Mesenchymal stem cell (in vitro differentiated cells and primary cell): ENCODE measurements around the gene RASGRP4.

ENCODE experiments used
- DNase-seq: peaks from one replicate; pipeline ENCODE4 v3.0.0-alpha.2; 2013
- H2AFZ ChIP-seq: one replicate; pipeline ENCODE4 v1.6.1; 2013; ENCODE audit warnings: low read depth, mild to moderate bottlenecking, control low read depth, inconsistent platforms, low read length, moderate library complexity
- H2AK5ac ChIP-seq: 2 replicates; pipeline ENCODE4 v1.6.1; 2013; ENCODE audit warnings: low read length, moderate library complexity, mild to moderate bottlenecking, inconsistent platforms; ENCODE audit not compliant: severe bottlenecking
- H2BK120ac ChIP-seq: one replicate; pipeline ENCODE4 v1.6.1; 2013; ENCODE audit warnings: low read depth, mild to moderate bottlenecking, inconsistent platforms, low read length, moderate library complexity
- H2BK12ac ChIP-seq, 2 experiments: one replicate each; pipeline ENCODE4 v1.6.1; 2013; ENCODE audit warnings: inconsistent platforms in 2 of 2, low read length in 2 of 2, mild to moderate bottlenecking in 2 of 2, moderate library complexity in 2 of 2, control low read depth in 1 of 2
- H2BK15ac ChIP-seq: one replicate; pipeline ENCODE4 v1.6.1; 2013; ENCODE audit warnings: mild to moderate bottlenecking, low read depth, inconsistent platforms; ENCODE audit not compliant: poor library complexity, severe bottlenecking
- H2BK5ac ChIP-seq: 2 replicates; pipeline ENCODE4 v1.6.1; 2013; ENCODE audit warnings: low read depth, mild to moderate bottlenecking, low read length, control low read depth, inconsistent platforms; ENCODE audit not compliant: poor library complexity, severe bottlenecking
- H3K14ac ChIP-seq, 2 experiments: one replicate each; pipeline ENCODE4 v1.6.1; 2013; ENCODE audit warnings: inconsistent platforms in 2 of 2, low read length in 2 of 2, control low read depth in 1 of 2, mild to moderate bottlenecking in 1 of 2, moderate library complexity in 1 of 2
- H3K18ac ChIP-seq, 2 experiments: one replicate each; pipeline ENCODE4 v1.6.1; 2013; ENCODE audit warnings: inconsistent platforms in 2 of 2, low read length in 2 of 2, control low read depth in 1 of 2, low read depth in 1 of 2, mild to moderate bottlenecking in 1 of 2
- H3K23ac ChIP-seq, 2 experiments: one replicate each; pipeline ENCODE4 v1.6.1; 2013; ENCODE audit warnings: inconsistent platforms in 2 of 2, low read length in 2 of 2, mild to moderate bottlenecking in 2 of 2, moderate library complexity in 2 of 2, control low read depth in 1 of 2
- H3K27ac ChIP-seq: 2 replicates; pipeline ENCODE4 v1.5.1; 2013; ENCODE audit warnings: mild to moderate bottlenecking, moderate library complexity, low read length, control low read depth, inconsistent platforms; ENCODE audit not compliant: poor library complexity, severe bottlenecking
- H3K27me3 ChIP-seq, 2 experiments: 2 replicates each; pipeline versions ENCODE4 v1.6.1 to v1.7.0; 2013; ENCODE audit warnings: low read length in 2 of 2, mild to moderate bottlenecking in 2 of 2, moderate library complexity in 2 of 2, control low read depth in 1 of 2, inconsistent platforms in 1 of 2; ENCODE audit not compliant: control insufficient read depth in 1 of 2, insufficient read depth in 1 of 2
- H3K36me3 ChIP-seq, 2 experiments: 2 replicates each; pipeline versions ENCODE4 v1.6.1 to v1.7.0; 2013; ENCODE audit warnings: low read length in 2 of 2, control low read depth in 1 of 2, inconsistent platforms in 1 of 2, low read depth in 1 of 2, mild to moderate bottlenecking in 1 of 2; ENCODE audit not compliant: insufficient read depth in 2 of 2, control insufficient read depth in 1 of 2
- H3K4ac ChIP-seq, 2 experiments: one replicate each; pipeline ENCODE4 v1.6.1; 2013; ENCODE audit warnings: inconsistent platforms in 2 of 2, low read length in 2 of 2, mild to moderate bottlenecking in 2 of 2, moderate library complexity in 2 of 2, control low read depth in 1 of 2, low read depth in 1 of 2
- H3K4me1 ChIP-seq: 2 replicates; pipeline ENCODE4 v1.6.1; 2013; ENCODE audit warnings: low read depth, low read length, control low read depth; ENCODE audit not compliant: control insufficient read depth, insufficient read depth
- H3K4me2 ChIP-seq: 2 replicates; pipeline ENCODE4 v1.6.1; 2013; ENCODE audit warnings: low read length, mild to moderate bottlenecking, inconsistent platforms; ENCODE audit not compliant: poor library complexity, severe bottlenecking
- H3K4me3 ChIP-seq, 2 experiments: 2 replicates each; pipeline versions ENCODE4 v1.5.1 to v1.7.0; 2013; ENCODE audit warnings: low read length in 2 of 2, mild to moderate bottlenecking in 2 of 2, control low read depth in 1 of 2, low read depth in 1 of 2; ENCODE audit not compliant: insufficient read depth in 1 of 2
- H3K79me1 ChIP-seq: replicated peaks from 2 replicates; pipeline ENCODE4 v1.6.1; 2013; ENCODE audit warnings: mild to moderate bottlenecking, control low read depth, low read length, inconsistent platforms; ENCODE audit not compliant: poor library complexity, severe bottlenecking
- H3K9ac ChIP-seq: 2 replicates; pipeline ENCODE4 v1.7.0; 2013; ENCODE audit warnings: mild to moderate bottlenecking, low read length, moderate library complexity
- H3K9me3 ChIP-seq: 2 replicates; pipeline ENCODE4 v1.7.0; 2013; ENCODE audit warnings: mild to moderate bottlenecking, low read length; ENCODE audit not compliant: control insufficient read depth
- H4K8ac ChIP-seq: one replicate; pipeline ENCODE4 v1.6.1; 2013; ENCODE audit warnings: inconsistent platforms, mild to moderate bottlenecking, low read length, moderate library complexity
- H4K91ac ChIP-seq: one replicate; pipeline ENCODE4 v1.6.1; 2013; ENCODE audit warnings: mild to moderate bottlenecking, low read length, inconsistent platforms
- WGBS: methylation state at CpG from one replicate; pipeline ENCODE4 v1.1.7; 2013; ENCODE audit warnings: mixed read lengths; 5-methylcytosine and 5-hydroxymethylcytosine counted together

RASGRP4 gene

GRCh38 chr19:38389957-38390924 is 35.8 kb downstream of the RASGRP4 start:
- peak overlapping the region in 1 of 2 experiments; percentile 85 for H3K14ac ChIP-seq
- H3K4me3 ChIP-seq: peak overlapping the region; percentile 26 to 90
- peak overlapping the region; percentile 65 for H4K91ac ChIP-seq
- H3K79me1 ChIP-seq: peaks cover 20% of the 10 kb centered on the region
- no peak overlapping the region for H2BK5ac ChIP-seq
- H3K23ac ChIP-seq: peak overlapping the region in 1 of 2 experiments; percentile 14
- H3K18ac ChIP-seq: peak overlapping the region; percentile 40 to 88
- H3K27me3 ChIP-seq: peaks cover 0 to 3% of the 10 kb centered on the region in 2 experiments
- H2AFZ ChIP-seq: no peak overlapping the region
- peak overlapping the region; percentile 33 for H2AK5ac ChIP-seq
- H3K9me3 ChIP-seq: no peaks in the 10 kb centered on the region
- no peak for DNase-seq
- peaks cover 26 to 46% of the 10 kb centered on the region in 2 experiments for H3K36me3 ChIP-seq
- peaks cover 43% of the 10 kb centered on the region for H3K4me1 ChIP-seq
- peak overlapping the region; percentile 76 for H2BK120ac ChIP-seq
- peak overlapping the region in 1 of 2 experiments; percentile 65 for H3K4ac ChIP-seq
- peak overlapping the region; percentile 78 for H4K8ac ChIP-seq
- WGBS: 52% methylated on average over 20 of the region's 22 CpGs
- H2BK12ac ChIP-seq: peak overlapping the region; percentile 12 to 93
- H3K27ac ChIP-seq: peak overlapping the region; percentile 44
- H3K4me2 ChIP-seq: peak overlapping the region; percentile 49
- H2BK15ac ChIP-seq: peak overlapping the region; percentile 62
- H3K9ac ChIP-seq: peak overlapping the region; percentile 89

DNA sequence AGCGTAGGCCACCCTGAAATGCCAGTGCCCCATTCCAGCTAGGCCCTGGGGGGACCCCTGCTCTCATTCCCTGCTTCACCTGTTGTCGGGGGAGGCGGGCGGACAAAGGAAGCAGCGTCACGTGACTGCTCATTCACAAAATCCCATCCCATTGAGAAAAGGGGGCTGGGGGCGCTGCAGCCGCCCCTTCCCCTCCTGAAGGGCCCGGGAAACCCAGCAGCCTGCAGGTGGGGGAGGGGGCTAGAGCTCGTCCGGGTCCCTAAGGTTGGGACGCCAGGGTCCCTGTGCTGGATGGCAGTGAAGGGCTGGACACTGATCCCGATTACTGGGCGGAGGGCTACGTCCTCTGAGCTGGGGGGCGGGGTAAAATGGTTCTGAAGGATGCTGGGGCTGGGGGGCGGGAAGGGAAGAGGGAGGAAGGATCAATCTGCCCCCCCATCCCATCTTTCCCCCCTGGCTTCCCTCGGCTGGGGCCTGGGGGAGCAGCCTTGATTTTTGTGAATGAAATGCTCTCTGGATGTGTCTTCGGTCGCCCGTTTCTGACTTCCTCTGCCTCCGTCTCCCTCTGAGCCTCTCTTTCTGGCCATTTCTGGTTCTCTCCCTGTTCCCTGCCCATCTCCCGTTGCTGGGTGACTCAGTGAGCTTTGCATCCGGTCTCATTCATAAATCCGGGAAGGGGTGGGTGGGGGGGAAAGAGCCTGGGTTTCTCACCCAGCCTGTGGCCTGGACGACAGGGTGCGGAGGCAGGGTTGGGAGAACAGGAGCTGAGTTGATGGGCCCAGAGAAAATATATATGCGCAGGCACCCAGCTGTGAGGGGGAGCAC is 36.7 kb downstream of the RASGRP4 start:
- Histone ChIP-seq H3K4me3 (peak overlapping the region; percentile 81 to 90), H4K91ac (peak overlapping the region; percentile 82), H3K27ac (peak overlapping the region; percentile 84), H3K4ac (peak overlapping the region; percentile 83 to 99), H3K27me3 (no peaks in the 10 kb centered on the region), H3K79me1 (peaks cover 27% of the 10 kb centered on the region), H2AK5ac (peak overlapping the region; percentile 91), H3K4me2 (peak overlapping the region; percentile 100), H3K18ac (peak overlapping the region; percentile 88 to 93), H3K9me3 (no peaks in the 10 kb centered on the region), H3K4me1 (peaks cover 44% of the 10 kb centered on the region), H2BK12ac (peak overlapping the region; percentile 49 to 92), H4K8ac (peak overlapping the region; percentile 78), H3K36me3 (peaks cover 34 to 46% of the 10 kb centered on the region in 2 experiments), H2AFZ (peak overlapping the region; percentile 60), H2BK5ac (peak overlapping the region; percentile 77), H3K23ac (peak overlapping the region in 1 of 2 experiments; percentile 27), H3K9ac (peak overlapping the region; percentile 89), H3K14ac (peak overlapping the region in 1 of 2 experiments; percentile 85), H2BK120ac (peak overlapping the region; percentile 76), H2BK15ac (peak overlapping the region; percentile 84)
- peak; percentile 87 for DNase-seq
- 1% methylated on average over 21 of the region's 28 CpGs for WGBS

GRCh38 chr19:38388349-38389100 is 37.5 kb downstream of the RASGRP4 start, which contains the start of gene SPRED3:
TSS of gene SPRED3 (plus strand) at chr19:38388697. CDS start at chr19:38390303, 1,606 bp downstream.
- H3K4me2 ChIP-seq: peak within 1 kb of the TSS; percentile 100
- under 1% methylated on average over 27 of the region's 46 CpGs for WGBS
- peak within 1 kb of the TSS; percentile 49 to 92 for H2BK12ac ChIP-seq
- peak within 1 kb of the TSS in 1 of 2 experiments; percentile 27 for H3K23ac ChIP-seq
- peak within 1 kb of the TSS; percentile 81 to 90 for H3K4me3 ChIP-seq
- H3K27me3 ChIP-seq: no peaks in the 10 kb centered on the region
- H3K79me1 ChIP-seq: peaks cover 28% of the 10 kb centered on the region
- H3K14ac ChIP-seq: peak within 1 kb of the TSS in 1 of 2 experiments; percentile 85
- peak within 1 kb of the TSS; percentile 84 for H3K27ac ChIP-seq
- peak within 1 kb of the TSS; percentile 83 to 99 for H3K4ac ChIP-seq
- peak within 1 kb of the TSS; percentile 77 for H2BK5ac ChIP-seq
- H4K8ac ChIP-seq: peak within 1 kb of the TSS; percentile 73
- peak within 1 kb of the TSS; percentile 84 for H2BK15ac ChIP-seq
- H2AFZ ChIP-seq: peak within 1 kb of the TSS; percentile 60
- peak within 1 kb of the TSS; percentile 82 for H4K91ac ChIP-seq
- H2BK120ac ChIP-seq: peak within 1 kb of the TSS; percentile 95
- DNase-seq: no peak
- peaks cover 35 to 46% of the 10 kb centered on the region in 2 experiments for H3K36me3 ChIP-seq
- peaks cover 43% of the 10 kb centered on the region for H3K4me1 ChIP-seq
- H3K18ac ChIP-seq: peak within 1 kb of the TSS; percentile 88 to 93
- H3K9me3 ChIP-seq: no peaks in the 10 kb centered on the region
- H2AK5ac ChIP-seq: peak within 1 kb of the TSS; percentile 91
- H3K9ac ChIP-seq: peak within 1 kb of the TSS; percentile 89
